ENCODE measurements around the gene KRTAP2-3.
A peak's percentile ranks its signal among the peaks of the same experiment; 100 is the strongest.
"Not testable (repeated sequence)": the region's sequence is repeated elsewhere in the genome, so short reads cannot be mapped to it uniquely, and the experiment has no call there.

KRTAP2-3 gene

GRCh38 chr17:41060052-41060604 lies at the start of gene KRTAP2-3:
TSS of gene KRTAP2-3 (minus strand) at chr17:41060114. CDS start at chr17:41060050, 64 bp downstream.
- no peak for DNase-seq

GRCh38 chr17:41108728-41109386 lies 48.9 kb upstream of the KRTAP2-3 start:
- not testable (repeated sequence) for DNase-seq

DNA sequence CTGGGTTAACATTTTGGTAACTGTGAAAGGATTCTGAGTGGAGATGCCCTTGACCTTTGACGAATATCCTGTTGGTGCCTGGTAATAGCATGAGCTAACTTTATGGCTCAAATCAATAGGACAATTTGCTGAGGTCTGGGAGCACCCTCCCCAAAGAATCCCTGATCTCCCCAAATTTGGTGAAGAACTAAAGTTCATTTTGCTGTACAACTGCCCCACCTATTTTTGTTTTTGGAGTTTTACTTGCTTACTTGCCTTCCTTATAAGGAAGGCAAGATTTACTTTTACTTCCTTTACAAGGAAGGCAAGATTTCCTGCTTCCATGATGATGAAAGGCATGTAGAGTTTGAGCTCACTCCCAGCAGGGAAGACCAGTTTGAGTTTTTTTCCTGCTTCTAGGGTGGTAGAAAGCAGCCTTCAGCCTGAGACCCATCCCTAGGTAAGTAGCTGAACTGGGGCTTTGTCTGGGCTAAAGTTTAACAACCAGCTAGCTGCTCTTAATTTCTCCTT lies 48.1 kb upstream of the KRTAP2-3 start:
- no peak for DNase-seq

- DNase-seq, result not testable (repeated sequence)
Measured at GRCh38 chr17:41105347-41105746, 45.4 kb upstream of the KRTAP2-3 start, which contains the start of gene KRTAP4-9. TSS of gene KRTAP4-9 (plus strand) at chr17:41105389. CDS start at chr17:41105389, 0 bp downstream.

GRCh38 chr17:41104386-41105038 lies 44.6 kb upstream of the KRTAP2-3 start:
- not testable (repeated sequence) for DNase-seq

DNA sequence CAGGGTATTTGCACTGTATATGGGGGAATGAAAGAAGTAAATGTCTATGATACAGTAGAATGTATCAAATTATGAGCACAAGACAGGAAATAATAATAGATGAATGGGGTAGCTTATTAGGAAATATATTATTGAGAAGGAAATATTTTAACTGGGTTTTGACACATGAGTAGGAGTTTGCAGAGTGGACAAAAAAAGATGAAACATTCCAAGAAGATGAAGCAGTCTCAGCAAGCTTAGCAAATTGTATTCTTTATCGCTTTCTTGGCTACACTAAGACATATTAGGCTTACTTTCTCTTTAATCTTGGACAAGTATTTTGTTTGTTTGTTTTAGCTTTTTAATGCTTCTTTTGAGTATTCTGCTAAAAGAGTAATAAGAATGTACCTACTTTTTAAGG lies 44.0 kb upstream of the KRTAP2-3 start:
- no peak for DNase-seq

DNA sequence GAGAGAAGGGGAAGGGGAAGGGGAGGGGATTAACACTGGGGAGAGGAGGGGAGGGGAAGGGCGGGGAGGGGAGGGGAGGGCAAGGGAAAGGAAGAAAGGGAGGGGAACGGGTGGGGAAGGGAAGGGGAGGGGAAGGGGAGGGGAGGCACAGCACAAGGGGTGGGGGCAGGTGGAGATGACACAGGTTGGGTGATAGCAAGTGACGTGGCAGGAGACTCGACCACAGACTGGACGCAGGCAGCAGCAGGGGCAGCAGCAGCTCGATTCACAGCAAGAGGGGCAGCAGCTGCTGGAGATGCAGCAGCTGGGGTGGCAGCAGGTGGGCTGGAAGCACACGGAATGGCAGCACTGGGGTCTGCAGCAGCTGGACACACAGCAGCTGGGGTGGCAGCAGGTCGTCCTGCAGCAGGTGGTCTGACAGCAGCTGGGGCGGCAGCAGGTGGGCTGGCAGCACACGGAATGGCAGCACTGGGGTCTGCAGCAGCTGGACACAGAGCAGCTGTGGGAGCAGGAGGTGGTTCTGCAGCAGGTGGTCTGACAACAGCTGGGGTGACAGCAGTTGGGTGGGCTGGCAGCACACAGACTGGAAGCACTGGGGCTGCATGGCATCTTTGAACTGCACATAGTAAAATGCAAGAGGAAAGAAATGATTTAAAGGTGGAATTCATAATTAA lies 41.8 kb upstream of the KRTAP2-3 start, which contains the start of gene KRTAP4-16:
KRTAP4-16 (minus strand) TSS at position 624 of the 674 bp plus-strand sequence; CDS start at position 624, 0 bp downstream.
- no peak for DNase-seq

DNA sequence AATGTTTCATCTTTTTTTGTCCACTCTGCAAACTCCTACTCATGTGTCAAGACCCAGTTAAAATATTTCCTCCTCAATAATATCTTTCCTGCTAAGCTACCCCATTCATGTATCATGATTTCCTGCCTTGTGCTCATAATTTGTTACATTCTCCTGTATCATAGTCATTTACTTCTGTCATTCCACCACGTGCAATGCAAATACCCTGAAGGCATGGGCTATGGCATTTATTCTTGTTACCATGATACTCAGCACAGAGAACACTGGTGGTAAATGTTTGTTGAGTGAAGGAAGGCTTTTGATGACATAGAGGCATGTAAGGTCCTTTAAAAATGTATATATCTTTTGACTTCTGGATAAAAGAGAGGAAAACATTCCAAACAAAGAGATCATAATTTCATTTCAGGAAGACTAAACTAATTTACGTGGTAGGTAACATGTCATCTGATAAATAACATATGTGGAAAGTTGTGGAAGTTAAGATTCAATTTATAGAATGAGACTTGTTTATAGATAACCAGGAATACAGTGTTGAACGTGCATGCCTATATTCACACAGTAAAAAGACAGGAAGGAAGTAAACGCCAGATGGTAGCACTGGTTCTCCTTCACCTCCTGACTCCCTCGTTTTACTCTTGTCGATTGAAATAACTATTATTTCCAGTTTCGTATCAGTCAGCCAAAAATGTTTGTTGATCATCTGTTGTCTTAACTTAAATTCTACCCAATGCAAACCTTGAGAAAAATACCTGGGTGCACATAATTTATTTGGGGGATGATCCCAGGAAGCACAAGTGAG lies 40.0 kb upstream of the KRTAP2-3 start:
- DNase-seq, result not testable (repeated sequence)

- DNase-seq, result no peak
Measured at GRCh38 chr17:41098481-41098880, 38.6 kb upstream of the KRTAP2-3 start.

DNA sequence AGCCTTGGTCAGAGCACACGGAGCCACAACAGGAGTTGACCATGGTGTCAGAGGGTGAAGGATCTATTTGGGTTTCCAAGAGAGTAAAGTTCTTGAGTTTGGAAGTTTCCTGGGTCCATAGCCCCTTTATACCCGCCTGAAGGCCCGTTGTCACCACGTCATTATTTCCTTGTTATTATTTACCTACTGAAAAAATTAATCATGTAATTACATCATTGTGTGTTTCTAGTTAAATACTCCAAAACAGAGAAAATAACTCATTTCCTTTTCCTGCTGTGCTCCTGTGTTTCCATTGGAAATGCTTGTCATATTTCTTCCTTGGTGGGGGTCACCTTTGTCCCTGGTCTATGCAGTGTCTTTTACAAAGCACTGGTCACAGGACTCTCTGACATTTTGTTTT lies 38.1 kb upstream of the KRTAP2-3 start, which contains the start of gene KRTAP4-8:
KRTAP4-8 (minus strand) TSS at position 101 of the 400 bp plus-strand sequence; CDS start at position 43, 58 bp downstream.
- no peak for DNase-seq

DNA sequence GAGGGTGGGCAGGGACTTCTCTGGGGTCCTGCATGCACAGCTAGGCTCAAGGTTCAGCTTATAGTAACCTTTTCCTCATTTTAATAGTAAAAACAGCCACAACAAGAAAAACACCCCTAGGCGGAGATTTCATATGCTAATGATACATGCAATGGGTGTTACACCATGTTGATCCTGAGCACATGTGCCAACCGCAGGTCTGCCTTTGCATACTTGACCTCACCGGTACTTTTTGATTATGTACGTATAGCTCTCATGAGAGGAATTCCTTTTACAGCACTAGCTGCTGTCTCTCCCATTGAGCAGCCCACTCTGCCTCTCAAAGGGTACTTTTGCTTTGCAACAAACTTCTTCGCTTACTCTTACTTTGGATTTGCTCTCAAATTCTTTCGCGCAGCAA lies 36.1 kb upstream of the KRTAP2-3 start:
- DNase-seq, result no peak

GRCh38 chr17:41088760-41089352 lies 28.9 kb upstream of the KRTAP2-3 start:
- DNase-seq, result not testable (repeated sequence)

DNA sequence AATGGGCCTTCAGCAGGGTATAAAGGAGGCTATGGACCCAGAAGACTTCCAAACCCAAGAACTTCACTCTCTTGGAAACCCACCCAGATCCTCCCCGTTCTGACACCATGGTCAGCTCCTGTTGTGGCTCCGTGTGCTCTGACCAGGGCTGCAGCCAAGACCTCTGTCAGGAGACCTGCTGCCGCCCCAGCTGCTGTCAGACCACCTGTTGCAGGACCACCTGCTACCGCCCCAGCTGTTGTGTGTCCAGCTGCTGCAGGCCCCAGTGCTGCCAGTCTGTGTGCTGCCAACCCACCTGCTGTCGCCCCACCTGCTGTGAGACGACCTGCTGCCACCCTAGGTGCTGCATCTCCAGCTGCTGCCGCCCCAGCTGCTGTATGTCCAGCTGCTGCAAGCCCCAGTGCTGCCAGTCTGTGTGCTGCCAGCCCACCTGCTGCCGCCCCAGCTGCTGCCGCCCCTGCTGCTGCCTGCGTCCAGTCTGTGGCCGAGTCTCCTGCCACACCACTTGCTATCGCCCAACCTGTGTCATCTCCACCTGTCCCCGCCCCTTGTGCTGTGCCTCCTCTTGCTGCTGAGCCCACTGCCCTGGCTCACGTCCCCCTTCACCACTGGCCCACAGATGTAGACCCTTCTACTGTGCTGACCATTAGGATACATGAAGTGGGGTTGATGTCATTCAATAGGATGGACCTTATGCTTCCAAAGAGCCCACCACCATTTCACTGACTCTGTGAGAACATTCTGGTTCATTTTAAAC lies 24.4 kb upstream of the KRTAP2-3 start, which contains the start of gene KRTAP4-7:
KRTAP4-7 (plus strand) TSS at position 51 of the 757 bp plus-strand sequence; CDS start at position 108, 57 bp downstream.
- not testable (repeated sequence) for DNase-seq

DNA sequence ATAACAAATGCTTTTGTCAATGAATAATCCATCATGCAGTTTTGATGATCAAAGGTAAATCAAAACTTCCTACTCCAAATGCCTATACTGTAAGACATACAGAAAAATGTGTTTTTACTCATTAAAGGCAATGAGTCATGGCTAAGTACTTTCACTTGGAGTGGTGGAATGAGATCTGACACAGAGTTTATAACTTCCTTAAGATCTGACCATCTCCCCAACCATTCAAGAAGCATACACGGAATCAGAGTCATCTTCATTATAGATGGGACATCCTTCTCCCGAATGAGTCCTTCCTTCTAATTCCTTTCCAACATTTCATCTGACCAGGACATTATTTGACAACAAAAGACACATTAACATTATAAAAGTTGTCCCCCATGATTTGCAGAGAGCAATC lies 23.5 kb upstream of the KRTAP2-3 start:
- not testable (repeated sequence) for DNase-seq

DNA sequence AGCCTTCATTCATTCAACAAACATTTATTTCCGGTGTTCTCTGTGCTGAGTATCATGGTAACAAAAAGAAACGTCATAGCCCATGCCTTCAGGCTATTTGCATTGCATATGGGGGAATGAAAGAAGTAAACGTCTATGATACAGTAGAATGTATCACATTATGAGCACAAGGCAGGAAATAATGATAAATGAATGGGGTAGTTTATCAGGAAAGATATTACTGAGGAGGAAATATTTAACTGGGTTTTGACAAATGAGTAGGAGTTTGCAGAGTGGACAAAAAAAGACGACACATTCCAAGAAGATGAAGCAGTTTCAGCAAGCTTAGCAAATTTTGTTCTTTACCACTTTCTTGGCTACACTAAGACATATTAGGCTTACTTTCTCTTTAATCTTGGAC lies 22.7 kb upstream of the KRTAP2-3 start:
- DNase-seq, result no peak

GRCh38 chr17:41076788-41077187 lies 16.9 kb upstream of the KRTAP2-3 start:
- no peak for DNase-seq

GRCh38 chr17:41073676-41074075 lies 13.8 kb upstream of the KRTAP2-3 start:
- no peak for DNase-seq

GRCh38 chr17:41071606-41072360 lies 11.9 kb upstream of the KRTAP2-3 start:
- DNase-seq, result no peak

GRCh38 chr17:41069031-41069430 lies 9.1 kb upstream of the KRTAP2-3 start:
- DNase-seq, result peak; percentile 42 to 58

- no peak for DNase-seq
Measured at GRCh38 chr17:41067281-41067680, 7.4 kb upstream of the KRTAP2-3 start.

Measured in AML-193 (cell line).